HG03571 (cell line): ENCODE measurements around the gene DCDC2.
"Not testable (repeated sequence)": the region's sequence is repeated elsewhere in the genome, so short reads cannot be mapped to it uniquely, and the experiment has no call there.

Source experiments
- ATAC-seq: cut with Tn5 transposase; IDR thresholded peaks from one replicate; pipeline ENCODE4 v1.9.1; 2021; ENCODE audit not compliant: unreplicated experiment

The DCDC2 gene

DNA sequence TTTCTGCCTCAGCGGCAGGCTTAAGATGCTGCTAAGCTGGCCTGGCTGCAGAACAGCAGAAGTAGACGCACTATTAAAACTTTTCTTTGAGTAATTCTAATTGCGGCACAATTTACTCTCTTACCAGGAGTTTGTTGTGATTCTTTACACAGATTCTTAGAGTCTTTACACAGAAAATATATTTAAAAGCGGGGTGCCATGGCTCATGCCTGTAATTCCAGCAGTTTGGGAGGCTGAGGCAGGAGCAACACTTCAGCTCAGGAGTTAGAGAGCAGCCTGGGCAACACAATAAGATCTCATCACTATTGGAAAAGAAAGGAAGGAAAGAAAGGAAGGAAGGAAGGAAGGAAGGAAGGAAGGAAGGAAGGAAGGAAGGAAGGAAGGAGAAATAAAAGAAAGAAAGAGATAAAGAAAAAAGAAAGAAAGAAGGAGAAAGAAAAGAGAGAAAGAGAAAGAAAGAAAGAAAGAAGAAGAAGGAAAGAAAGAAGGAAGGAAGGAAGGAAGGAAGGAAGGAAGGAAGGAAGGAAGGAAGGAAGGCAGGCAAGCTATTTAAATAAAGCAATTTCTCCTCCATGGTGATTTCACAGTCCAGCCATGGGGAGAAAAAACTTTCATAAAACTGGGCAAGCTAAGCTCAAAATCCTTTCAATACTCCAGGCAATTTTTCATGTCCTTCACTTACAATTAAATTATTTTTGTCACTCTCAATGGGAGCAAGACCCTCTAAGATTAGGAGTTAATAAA lies 23.8 kb upstream of the DCDC2 start:
- no peak for ATAC-seq

DNA sequence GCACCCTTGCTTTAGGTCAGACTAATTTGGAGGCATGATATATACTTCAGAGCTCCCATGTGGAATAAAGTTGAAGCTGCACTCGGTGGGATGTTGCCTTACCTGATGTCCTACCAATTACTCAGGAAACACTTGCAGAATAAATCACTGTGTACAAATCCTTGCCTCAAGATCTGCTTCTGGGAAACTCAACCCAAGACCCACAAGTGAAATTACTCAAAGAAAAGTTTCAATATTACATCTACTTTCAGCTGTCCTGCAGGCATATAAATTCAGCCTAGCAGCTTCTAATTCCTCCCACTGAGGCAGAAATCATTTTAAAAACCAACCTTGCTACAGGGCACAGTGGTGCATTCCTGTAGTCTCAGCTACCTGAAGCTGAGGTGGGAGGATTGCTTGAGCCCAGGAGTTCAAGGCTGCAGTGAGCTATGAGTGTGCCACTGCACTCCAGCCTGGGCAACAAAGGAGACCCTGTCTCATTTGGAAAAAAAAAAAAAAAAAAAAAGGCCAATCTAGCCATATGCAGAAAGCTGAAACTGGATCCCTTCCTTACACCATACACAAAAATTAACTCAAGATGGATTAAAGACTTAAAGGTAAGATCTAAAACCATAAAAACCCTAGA lies 20.7 kb upstream of the DCDC2 start:
- ATAC-seq: no peak

DNA sequence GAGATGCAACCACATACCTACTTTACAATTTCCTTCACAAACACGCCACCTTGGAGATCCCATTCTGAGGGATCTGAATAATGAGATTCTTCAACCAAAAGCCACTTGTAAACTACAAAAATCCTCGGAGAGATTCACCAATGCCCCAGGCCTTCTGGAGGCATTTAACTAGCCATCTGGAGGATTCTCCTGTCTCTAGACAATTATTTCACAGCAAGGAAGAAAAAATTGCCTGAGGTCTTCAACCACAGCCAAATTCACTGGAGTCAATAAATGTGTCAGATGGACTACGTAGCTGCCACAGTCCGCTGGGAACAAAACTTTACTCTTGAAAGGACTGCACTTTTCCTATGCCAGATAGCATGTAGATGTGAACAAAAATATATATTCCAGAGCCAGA lies 19.0 kb upstream of the DCDC2 start:
- no peak for ATAC-seq

DNA sequence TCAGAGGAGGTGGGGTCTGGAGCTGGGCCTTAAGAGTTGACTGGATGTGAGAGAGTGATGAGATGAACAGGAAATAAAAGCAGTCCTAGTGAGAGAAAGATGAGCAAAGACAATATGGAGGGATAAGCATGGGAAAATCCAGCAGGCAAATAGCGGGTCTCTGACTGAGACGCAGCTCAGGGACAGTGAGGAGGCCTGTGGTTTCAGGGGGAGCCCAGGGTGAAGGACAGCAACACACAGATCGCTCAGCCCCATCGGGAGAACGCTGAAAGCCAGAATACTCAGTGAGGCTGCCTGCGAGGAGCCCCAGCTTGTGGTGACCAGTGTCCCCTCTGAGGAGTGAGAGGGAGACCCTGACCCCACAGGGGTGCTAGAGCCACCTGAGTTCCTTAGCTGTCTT lies 16.8 kb upstream of the DCDC2 start:
- no peak for ATAC-seq

DNA sequence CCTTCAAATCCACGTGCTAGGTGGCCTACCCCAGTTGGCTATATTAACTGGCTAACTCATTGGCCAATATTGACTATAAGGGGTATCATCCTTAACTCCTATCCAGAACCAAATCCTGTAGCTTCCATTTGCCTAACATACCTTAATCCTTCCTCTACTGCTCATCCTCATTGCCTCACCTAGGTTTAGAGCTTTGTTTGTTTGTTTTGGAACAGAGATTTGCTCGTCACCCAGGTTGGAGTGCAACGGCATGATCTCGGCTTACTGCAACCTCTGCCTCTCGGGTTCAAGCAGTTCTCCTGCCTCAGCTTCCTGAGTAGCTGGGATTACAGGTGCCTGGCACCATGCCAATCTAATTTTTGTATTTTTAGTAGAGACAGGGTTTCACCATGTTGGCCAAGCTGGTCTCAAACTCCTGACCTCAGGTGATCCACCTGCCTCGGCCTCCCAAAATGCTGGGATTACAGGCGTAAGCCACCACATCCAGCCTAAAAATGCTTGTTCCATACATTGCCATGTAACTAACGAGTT lies 7.3 kb upstream of the DCDC2 start:
- not testable (repeated sequence) for ATAC-seq

DNA sequence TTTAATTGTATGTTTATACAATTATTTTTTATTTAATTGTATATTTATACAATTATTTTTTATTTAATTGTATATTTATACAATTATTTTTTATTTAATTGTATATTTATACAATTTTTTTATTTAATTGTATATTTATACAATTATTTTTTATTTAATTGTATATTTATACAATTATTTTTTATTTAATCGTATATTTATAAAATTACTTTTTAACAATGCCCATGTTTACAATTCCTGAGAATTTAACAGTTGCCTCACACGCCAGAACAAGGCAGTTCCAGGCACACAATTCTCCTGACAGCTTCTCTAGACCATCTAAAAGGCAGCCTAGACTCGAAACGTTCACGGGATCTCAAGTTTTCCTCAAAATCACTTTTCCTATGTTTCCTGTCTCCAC lies 4.5 kb upstream of the DCDC2 start:
- not testable (repeated sequence) for ATAC-seq

DNA sequence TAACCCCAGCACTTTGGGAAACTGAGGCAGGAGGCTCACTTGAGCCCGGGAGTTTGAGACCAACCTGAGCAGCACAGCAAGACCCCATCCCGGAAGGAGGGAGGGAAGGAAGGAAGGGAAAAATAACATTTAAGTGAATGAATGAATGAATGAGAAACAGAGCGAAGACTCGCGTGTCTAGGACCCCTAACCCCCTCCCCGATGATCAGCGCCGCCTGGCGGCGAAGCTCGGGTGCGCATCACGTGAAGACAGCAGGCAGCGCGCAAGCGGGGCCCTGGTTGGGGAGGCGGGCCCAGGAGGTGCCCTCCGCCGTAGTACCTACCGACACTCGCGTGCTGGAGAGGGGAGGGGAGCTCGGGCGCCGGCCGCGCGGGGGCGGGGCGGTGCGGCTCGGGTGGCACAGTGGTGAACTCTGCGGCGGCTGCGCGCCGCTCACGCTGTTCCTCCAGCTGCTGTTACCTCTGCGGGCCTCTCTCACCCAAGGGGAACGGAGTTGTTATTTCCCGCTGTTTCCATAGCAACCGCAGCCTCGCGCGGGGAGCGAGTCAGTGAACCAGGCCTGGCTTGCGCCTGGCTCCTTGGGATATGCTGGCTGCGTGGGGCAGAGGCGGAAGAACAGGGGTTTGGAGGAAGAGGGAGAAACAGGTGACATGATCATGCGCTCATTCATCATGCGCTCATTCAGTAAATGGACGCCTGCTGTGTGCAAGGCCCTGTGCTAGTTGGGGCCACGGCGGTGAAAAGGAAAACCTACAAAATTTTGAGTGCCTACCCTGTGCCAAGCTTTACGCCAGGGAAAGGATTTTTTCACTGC lies 2.0 kb upstream of the DCDC2 start:
- peak; percentile 83 for ATAC-seq

DNA sequence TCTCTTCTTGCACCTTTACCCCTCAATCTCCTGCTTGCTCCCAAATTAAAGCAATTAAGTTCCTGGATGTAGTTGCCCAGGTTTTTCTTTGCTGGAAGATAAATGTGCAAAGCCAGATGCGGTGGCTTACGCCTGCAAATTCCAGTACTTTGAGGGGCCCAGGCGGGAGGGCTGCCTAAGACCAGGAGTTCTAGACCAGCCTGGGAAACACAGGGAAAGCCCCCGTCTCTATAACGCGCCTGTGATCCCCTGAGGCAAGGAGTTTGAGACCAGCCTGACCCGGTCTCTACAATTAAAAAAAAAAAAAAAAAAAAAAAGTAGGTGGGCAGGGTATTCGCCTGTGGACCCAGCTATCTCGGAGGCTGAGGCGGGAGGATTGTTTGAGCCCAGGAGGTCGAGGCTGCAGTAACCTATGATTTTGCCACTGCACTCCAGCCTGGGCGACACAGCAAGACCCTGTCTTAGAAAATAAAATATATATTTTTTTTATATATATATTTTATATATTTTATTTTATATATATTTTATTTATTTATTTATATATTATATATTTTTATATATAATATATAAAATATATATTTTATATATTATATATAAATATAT lies 461 bp upstream of the DCDC2 start:
- ATAC-seq: no peak

DNA sequence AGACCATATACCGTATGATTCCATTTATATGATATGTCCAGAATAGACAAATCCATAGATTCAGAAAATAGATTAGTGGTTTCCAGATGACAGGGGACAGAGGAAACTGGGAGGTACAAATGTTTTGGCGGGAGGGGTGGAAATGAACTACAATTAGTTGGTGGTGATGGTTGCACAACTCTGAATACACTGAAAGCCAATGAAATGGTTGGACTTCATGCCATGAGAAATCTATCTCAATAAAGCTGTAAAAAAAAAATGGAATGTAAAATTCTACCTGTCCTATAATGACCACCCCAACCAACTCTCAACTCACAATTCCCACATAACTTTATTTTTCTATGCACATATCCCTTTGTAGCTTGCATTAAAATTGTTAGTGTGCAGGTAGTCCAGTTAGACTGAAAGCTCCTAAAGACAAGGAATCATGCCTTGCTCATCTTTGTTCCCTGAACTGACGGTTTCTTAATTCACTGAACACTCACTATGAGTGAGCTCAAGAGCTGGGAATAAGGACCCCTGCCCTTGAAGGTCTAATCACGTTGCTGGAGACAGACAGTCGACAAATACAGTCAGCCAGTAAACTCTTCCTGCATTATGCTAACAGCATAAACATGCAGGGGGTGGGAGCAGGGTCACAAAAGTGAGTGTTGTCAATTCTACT lies 1.4 kb downstream of the DCDC2 start:
- no peak for ATAC-seq

DNA sequence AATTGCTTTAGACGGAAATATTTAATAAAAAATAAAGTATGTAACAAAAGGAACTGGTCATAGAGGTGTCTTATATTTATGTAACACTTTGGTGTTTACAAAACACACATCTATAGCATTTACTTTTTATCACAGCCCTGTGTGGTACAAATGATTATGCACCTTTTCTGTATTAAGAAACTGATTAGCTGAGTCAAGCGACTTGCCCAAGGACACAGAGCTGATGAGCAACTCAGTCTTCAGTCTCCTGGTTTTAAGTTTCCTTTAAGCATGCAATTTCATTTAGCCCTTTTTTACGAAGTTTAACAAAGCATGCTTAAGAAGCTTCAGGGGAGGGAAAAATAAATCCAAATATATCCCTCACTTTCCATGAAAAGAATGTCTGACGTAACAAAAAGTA lies 2.5 kb downstream of the DCDC2 start:
- no peak for ATAC-seq

DNA sequence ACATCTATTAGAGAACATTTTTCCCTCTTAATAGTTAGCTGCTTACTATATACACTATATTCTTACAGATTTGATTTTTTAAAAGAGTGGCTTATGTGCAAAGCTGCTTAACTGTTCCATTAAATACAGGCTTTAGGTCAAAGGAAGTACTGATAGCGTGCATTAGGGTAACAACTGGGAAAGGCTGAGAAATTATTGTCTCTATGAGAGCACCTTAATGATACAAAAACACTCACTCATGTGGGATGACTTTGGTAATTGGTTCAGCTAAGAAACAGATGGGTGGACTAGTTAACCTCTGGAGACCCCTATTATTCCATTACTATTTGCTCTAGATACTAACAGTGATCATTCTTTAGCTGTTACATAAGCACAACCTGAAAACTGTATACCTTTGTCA lies 4.0 kb downstream of the DCDC2 start:
- ATAC-seq: no peak

DNA sequence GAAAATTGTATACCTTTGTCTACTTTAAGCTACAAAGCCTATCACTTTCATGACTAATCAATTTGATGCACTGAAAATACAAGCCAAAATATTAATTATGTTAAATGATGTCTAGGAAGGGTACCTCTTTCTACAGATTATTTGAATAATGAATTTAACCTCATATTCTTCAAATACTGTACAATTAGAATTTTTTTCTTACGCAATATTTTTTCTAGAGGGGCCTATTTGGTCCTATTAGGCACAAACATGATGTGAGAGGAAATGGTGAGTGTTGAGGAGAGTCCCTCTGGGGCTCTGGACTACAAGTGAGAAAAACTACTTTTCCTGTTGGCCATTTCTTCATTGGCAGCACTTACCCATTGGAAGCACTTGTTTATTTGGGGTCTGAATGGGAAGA lies 5.4 kb downstream of the DCDC2 start:
- no peak for ATAC-seq

DNA sequence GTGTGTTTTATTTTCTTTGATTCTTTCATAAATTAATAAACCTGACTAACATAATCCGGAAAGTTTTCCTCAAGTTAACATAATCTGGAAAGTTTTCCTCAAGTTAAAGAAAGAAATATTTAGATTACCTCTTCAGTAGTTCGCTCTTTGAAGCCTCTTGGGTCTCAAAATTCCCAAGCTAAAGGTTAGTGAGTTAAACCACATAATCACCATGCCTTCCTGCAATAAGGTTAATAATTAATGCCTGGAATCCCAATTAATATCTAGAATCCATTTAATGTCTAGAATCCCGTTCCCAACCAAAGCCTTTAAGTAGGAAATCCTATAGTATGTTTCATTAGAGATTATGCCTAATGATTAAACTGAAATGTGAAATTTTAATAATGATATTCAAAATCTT lies 12.9 kb downstream of the DCDC2 start:
- no peak for ATAC-seq

DNA sequence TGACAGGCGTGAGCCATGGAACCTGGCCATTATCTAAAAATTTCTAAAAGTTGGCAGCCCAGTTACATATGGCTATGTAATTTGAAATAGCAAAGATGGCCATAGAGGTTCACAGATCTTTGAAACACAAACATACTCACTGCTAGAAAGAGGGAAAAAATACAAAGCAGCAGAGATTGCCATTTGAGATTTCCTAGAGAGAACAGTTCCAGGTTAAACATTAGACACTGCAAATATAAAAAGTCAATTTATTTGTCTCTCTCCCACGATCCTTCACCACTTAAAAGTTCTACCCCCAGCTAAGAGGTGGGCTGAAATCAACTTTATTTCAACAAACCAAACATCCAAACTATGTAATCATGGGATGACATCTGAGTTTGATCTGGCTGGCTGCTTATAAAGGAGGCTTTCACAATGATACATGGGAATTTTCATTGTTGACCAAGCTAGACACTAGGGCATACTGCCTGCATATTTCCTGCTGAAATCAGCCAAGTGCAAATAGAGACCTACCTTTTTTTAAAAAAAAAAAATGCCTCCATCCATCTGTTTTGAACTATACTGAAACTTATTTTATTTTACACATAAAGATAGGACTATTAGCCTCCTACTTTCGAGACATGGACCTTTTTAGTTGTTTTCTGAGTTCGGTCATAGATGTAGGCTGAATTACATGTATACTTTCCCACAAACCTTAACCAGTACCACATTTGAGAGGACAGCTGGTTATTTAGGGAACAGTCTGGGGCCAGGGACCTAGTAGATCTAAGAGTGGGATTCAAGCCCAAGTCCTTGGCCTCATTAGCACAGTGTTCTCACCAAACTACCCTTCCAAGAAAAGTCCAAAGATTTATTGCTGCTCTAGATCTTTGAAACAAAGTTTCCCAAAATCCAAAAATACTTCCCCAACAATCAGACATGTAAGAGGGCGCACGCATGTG lies 16.6 kb downstream of the DCDC2 start:
- ATAC-seq: no peak

DNA sequence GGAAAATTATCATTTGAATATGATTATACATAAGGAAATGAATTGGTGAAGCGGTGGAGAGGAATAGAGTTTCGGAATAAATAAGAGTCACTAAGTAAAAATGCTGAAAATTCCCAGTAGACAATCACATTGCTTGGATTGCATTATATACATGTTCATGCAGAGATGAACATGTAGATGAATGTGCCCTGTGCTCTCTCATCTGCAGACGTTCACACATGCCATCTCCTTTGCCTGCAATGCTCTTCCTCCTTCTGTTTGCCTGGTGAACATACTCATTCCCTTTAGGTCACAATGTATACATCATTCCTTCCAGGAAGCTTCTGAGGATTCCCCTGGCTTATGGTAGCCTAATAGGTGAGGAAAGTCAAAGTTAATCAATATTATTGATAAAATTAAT lies 17.9 kb downstream of the DCDC2 start:
- ATAC-seq: no peak

DNA sequence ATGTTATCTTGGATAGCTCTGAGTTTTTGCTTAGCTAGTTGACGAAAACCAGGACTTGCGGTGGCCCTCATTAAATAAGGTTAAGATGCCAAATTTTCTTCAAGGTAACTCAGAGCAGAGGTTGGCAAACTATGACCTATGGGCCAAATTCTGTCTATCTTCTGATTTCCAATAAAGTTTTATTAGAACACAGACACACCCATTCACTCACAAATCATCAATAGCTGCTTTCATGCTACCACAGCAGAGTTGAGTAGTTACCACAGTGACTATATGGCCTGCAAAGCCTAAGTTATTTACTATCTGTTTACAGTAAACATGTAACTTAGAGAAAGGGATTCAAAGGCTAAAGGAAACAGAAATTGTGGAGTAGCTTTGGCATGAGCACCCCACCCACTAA lies 23.6 kb downstream of the DCDC2 start:
- ATAC-seq: no peak

DNA sequence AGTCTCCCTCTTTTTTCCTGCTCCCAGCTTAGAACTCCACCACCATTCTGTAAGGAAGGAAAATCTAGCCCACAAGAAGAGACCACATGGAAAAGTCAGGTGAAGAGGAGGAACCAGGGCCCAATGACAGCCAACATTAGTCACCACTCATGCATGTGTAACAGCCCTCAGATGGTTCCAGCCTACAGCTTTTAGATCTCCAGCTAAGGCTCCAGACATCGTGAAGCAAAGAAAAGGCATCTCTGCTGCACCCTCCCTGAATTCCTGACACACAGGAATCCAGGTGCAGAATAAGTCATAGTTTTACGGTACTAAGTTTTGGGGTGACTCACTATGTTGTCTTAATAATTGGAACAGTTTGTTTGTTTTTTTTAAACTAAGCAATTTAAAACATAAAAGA lies 25.5 kb downstream of the DCDC2 start:
- no peak for ATAC-seq

DNA sequence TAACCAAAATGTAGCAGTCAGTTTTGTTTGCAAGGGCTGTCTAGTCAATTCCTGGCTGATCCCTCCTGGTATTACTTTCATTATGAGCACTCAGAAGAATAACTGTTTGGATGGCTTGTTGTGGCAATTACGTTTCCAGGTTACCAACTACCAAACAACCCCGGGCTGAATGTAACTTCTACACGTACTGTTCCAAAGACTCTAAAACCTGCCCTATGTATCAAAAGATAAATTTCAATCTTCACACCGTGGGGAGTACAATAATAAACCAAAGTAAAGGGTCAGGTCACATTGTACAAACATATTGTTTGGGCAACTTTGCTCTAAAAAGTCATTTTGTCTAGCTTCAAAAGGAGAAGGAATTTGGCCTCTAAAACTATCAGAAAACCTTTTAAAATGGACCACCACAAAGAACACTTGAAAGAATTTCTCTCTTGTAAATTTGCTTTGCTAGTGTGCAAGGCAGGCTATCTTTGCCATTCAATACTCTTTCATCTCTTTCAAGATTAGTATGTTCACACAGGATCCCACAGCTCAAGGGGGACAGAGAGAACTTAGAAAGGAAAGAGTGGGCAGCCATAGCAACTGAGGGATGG lies 27.6 kb downstream of the DCDC2 start:
- ATAC-seq: no peak

DNA sequence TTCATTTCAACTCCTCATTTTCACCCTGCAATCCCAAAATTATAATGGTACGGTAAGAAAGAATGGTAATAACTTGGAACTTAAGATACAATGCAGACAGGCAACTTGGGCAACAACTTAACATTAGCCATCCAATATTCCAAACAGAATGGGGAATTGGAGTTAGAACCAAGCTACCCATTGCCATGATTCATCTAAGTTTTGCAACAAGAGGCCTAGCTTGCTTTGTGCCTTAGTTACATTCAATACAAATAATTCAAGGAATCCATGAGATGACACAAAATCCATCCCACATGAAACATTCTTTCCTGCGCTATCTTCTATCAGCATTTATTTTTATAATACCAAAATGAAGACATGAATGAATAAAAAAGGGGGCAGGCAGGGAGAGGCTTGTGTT lies 28.4 kb downstream of the DCDC2 start:
- ATAC-seq: no peak
